Uterus (tissue), 4 donors: ENCODE measurements around the gene CNIH2. TPM values are rescaled to one million over a fixed set of nuclear protein-coding genes. Genes with fewer than 3 reads are reported as not detected.
"Not testable (repeated sequence)": the region's sequence is repeated elsewhere in the genome, so short reads cannot be mapped to it uniquely, and the experiment has no call there.

ENCODE experiments used
- DNase-seq, 2 donors: peaks; one replicate each; pipeline ENCODE4 v3.0.0-alpha.2; 2019 to 2020
- H3K27ac ChIP-seq, 2 donors: fragments of 200-600 bp; sonication (generic); 1 replicate in 1 of 2; 2 replicates in 1 of 2; pipeline ENCODE4 v1.5.1; 2016 to 2018
- H3K27me3 ChIP-seq, 2 donors: fragments of 200-600 bp; sonication (generic); one replicate each; pipeline ENCODE4 v1.5.1; 2018 to 2019; ENCODE audit warnings: control low read depth in 1 of 2
- H3K36me3 ChIP-seq, 2 donors: fragments of 200-600 bp; sonication (generic); one replicate each; pipeline ENCODE4 v1.5.1; 2019; ENCODE audit warnings: control low read depth in 1 of 2
- H3K4me1 ChIP-seq, 2 donors: fragments of 200-600 bp; sonication (generic); one replicate each; pipeline ENCODE4 v1.5.1; 2018 to 2019; ENCODE audit warnings: control low read depth in 1 of 2
- H3K4me3 ChIP-seq, 2 donors: fragments of 200-600 bp; sonication (generic); 1 replicate in 1 of 2; 2 replicates in 1 of 2; pipeline ENCODE4 v1.5.1; 2018 to 2019; ENCODE audit warnings: mild to moderate bottlenecking in 1 of 2
- H3K9me3 ChIP-seq, 2 donors: fragments of 200-600 bp; sonication (generic); one replicate each; pipeline ENCODE4 v1.5.1; 2019; ENCODE audit warnings: control low read depth in 1 of 2
- CTCF ChIP-seq, 4 experiments: fragments of 200-600 bp in 2 of 4; fragments of 450-650 bp in 2 of 4; sonication (generic) in 2 of 4; IDR thresholded peaks; one replicate each; pipeline ENCODE4 v1.5.1; 2016 to 2019; ENCODE audit warnings: antibody characterized with exemption in 4 of 4, mild to moderate bottlenecking in 2 of 4, moderate library complexity in 1 of 4
- POLR2A ChIP-seq, 2 donors: fragments of 450-650 bp; IDR thresholded peaks; one replicate each; pipeline ENCODE4 v1.6.1; 2016; ENCODE audit warnings: antibody characterized with exemption in 2 of 2, mild to moderate bottlenecking in 1 of 2, moderate library complexity in 1 of 2
- intact Hi-C: fragments of 100-400 bp; cut with DNase I; formaldehyde crosslinking; loops from one replicate; pipeline ENCODE4 v1.15.1; 2023; ENCODE audit warnings: low total_unique reads
- total RNA-seq, 4 donors: library from RNA; depleted of rRNA in 3 of 4; stranded (reverse); fragments of >200 nt in 3 of 4; gene quantifications; one replicate each; pipeline versions ENCODE4 v1.1.0 to v1.2.4, GENCODE V29; 2014 to 2023
- donor health status: DM: yes; HTN: yes; CAD: no.

The CNIH2 gene
- total RNA-seq, 4 donors from 2014 or later: 1.2 to 1.5 TPM; not detected in 2

DNA sequence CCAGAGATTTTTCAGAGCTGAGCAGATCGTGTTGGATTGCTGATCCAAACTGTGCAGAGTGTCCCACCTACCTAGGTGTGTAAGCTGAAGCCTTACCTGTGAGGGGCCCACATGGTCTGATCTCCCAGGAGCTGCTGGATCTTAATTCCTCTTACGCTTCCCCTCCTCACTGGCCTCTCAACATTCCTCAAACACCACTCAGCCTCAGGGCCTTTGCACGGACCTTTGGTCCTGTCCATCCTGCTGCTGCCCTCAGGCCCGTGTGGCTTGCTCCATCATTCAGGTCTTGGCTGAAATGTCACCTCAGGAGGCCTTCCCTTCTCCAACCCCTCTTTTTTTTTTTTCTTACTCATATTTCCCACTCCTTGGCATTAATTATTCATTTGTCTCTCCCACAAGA, 30.7 kb upstream of the CNIH2 start:
- no peak for DNase-seq
- Histone ChIP-seq H3K4me3 (no peak overlapping the region), H3K27ac (no peak overlapping the region), H3K9me3 (no peaks in the 10 kb centered on the region), H3K4me1 (no peaks in the 10 kb centered on the region), H3K36me3 (no peaks in the 10 kb centered on the region), H3K27me3 (no peaks in the 10 kb centered on the region)
- TF ChIP-seq POLR2A (IDR thresholded peaks at IDR 0.05) (no peak), CTCF (IDR thresholded peaks at IDR 0.05) (no peak)
- intact Hi-C loops: no loop called here

DNA sequence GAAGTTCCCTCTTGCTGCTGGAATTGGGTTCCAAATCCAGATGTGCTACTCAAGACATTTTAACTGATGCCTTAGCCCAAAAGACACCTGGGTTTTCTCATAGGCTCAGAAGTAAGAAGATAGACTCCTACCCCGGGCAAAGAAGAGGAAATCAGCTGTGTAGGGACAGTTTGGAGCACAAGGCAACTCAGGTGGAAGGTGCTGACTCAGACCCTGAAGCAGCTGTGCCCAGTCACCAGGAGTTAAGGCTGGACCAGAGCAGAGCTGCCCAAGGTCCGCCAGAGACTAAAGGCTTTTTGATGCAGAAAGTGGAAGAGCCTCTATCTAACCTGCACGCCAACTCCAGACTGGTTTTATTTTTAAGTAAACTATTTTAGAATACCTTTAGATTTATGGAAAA, 30.2 kb upstream of the CNIH2 start:
- Histone ChIP-seq H3K4me3 (no peak overlapping the region), H3K27me3 (no peaks in the 10 kb centered on the region), H3K36me3 (no peaks in the 10 kb centered on the region), H3K27ac (no peak overlapping the region), H3K9me3 (no peaks in the 10 kb centered on the region), H3K4me1 (no peaks in the 10 kb centered on the region)
- TF ChIP-seq CTCF (IDR thresholded peaks at IDR 0.05) (no peak), POLR2A (IDR thresholded peaks at IDR 0.05) (no peak)
- DNase-seq: no peak
- intact Hi-C loops: no loop called here

DNA sequence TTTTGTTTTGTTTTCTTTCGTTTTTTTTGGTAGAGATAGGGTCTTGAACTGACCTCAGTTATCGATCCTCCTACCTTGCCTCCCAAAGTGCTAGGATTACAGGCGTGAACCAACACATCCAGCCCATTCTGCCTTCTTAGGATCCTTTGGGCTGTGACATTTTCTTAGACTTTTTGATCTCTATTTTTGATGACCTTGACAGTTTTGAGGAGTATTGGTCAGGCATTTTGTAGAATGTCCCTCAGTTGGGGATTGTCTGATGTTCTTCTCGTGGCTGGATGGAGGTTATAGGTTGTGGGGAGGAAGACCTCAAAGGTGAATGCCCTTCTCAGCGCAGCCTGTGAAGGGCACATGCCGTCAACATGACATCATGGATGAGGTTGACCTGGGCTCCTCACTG, 29.1 kb upstream of the CNIH2 start:
- no peak for DNase-seq

DNA sequence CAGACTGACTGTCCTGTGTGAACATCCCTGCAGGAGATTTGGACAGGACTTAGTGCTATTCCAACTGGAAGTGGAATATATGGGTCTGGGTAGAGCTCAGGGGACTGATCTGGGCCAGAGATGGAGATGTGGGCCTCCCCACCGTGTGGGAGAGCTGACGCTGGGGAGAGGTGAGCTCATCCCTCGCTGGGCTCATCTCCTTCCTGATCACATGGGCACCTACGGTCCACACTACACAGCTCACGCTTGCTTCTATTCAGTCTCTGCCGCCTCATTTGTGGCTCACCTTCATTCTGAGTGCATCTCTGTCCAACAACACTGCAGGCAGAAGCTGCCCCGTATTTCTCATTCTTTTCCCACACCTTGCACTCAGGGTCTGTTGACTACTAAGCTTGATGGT, 26.2 kb upstream of the CNIH2 start:
- Histone ChIP-seq H3K4me3 (no peak overlapping the region), H3K27me3 (no peaks in the 10 kb centered on the region), H3K9me3 (no peaks in the 10 kb centered on the region), H3K4me1 (no peaks in the 10 kb centered on the region), H3K27ac (no peak overlapping the region), H3K36me3 (no peaks in the 10 kb centered on the region)
- DNase-seq: no peak
- TF ChIP-seq CTCF (IDR thresholded peaks at IDR 0.05) (no peak), POLR2A (IDR thresholded peaks at IDR 0.05) (no peak)
- intact Hi-C loops: no loop called here

More for the DNA sequence above, 29.1 kb upstream of the CNIH2 start:
- no peaks in the 10 kb centered on the region for H3K9me3 ChIP-seq
- no peak overlapping the region for H3K27ac ChIP-seq
- H3K4me3 ChIP-seq: no peak overlapping the region
- no peaks in the 10 kb centered on the region for H3K36me3 ChIP-seq
- H3K27me3 ChIP-seq: no peaks in the 10 kb centered on the region
- intact Hi-C loops: no loop called here
- no peaks in the 10 kb centered on the region for H3K4me1 ChIP-seq
- no peak for TF ChIP-seq POLR2A (IDR thresholded peaks at IDR 0.05)
- TF ChIP-seq CTCF (IDR thresholded peaks at IDR 0.05): no peak

DNA sequence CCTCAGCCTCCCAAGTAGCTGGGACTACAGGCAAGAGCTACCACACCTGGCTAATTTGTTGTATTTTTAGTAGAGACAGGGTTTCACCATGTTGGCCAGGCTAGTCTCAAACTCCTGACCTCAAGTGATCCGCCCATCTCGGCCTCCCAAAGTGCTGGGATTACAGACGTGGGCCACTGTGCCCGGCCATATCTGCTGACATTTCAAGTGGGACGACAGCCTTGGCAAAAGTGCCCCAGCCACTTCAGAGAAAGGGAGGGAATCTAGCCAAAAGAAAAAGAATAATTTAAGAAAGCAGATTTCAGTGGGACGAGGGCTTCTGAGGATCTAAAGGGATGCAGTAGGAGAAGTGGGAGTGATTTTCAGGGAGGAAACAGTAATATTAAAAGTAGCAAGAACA, 24.9 kb upstream of the CNIH2 start:
- H3K9me3 ChIP-seq, H3K36me3 ChIP-seq, DNase-seq, H3K4me1 ChIP-seq, intact Hi-C loops, H3K27me3 ChIP-seq, H3K27ac ChIP-seq, H3K4me3 ChIP-seq: not testable (repeated sequence)

- Histone ChIP-seq H3K27me3 (no peaks in the 10 kb centered on the region), H3K4me3 (peak overlapping the region; percentile 77 to 89), H3K9me3 (no peaks in the 10 kb centered on the region), H3K36me3 (no peaks in the 10 kb centered on the region), H3K27ac (peak overlapping the region; percentile 78 to 89), H3K4me1 (peaks cover 0 to 3% of the 10 kb centered on the region in 2 donors)
- intact Hi-C loops: no loop called here
- no peak for DNase-seq
- TF ChIP-seq POLR2A (IDR thresholded peaks at IDR 0.05) (no peak), CTCF (IDR thresholded peaks at IDR 0.05) (no peak)
These were observed 19.5 kb upstream of the CNIH2 start for GRCh38 chr11:66258473-66258893.
